WTC11 (cell line): ENCODE results near the gene GARNL3. TPM values are rescaled to one million over a fixed set of nuclear protein-coding genes. Genes with fewer than 3 reads are reported as not detected.
A peak's percentile ranks its signal among the peaks of the same experiment; 100 is the strongest.

Experiments
- ATAC-seq: fragments of 200-7000 bp; cut with Tn5 transposase; 2 replicates; pipeline ENCODE4 v1.10.0; 2021; ENCODE audit warnings: mild to moderate bottlenecking, moderate library complexity
- CTCF ChIA-PET: fragments of 300-600 bp; sonication (Branson Sonifier 250); formaldehyde crosslinking; loops from one replicate; lab custom pipeline; 2021; ENCODE audit warnings: antibody characterized with exemption; lab: Charles Lee
- POLR2A ChIA-PET: fragments of 350-600 bp; sonication (Branson Sonifier 250); formaldehyde crosslinking; loops from one replicate; lab custom pipeline; 2021; ENCODE audit warnings: antibody characterized with exemption; lab: Charles Lee
- DNase-seq: peaks from one replicate; pipeline ENCODE4 v3.0.0; 2021; ENCODE audit warnings: low spot score
- H3K27ac Mint-ChIP-seq: 2 replicates; pipeline ENCODE4 v1.8.0; 2021; ENCODE audit warnings: mixed read lengths
- H3K27me3 Mint-ChIP-seq: 2 replicates; pipeline ENCODE4 v1.8.0; 2021; ENCODE audit warnings: low read depth, mild to moderate bottlenecking, moderate library complexity, mixed read lengths
- H3K36me3 Mint-ChIP-seq: 2 replicates; pipeline ENCODE4 v1.8.0; 2021; ENCODE audit warnings: mixed read lengths
- H3K4me1 Mint-ChIP-seq: 2 replicates; pipeline ENCODE4 v1.8.0; 2022; ENCODE audit warnings: mixed read lengths
- H3K4me3 Mint-ChIP-seq: 2 replicates; pipeline ENCODE4 v1.8.0; 2021; ENCODE audit warnings: mild to moderate bottlenecking, moderate library complexity, mixed read lengths
- H3K9me3 Mint-ChIP-seq: 2 replicates; pipeline ENCODE4 v1.8.0; 2021; ENCODE audit warnings: mixed read lengths
- ATF2 ChIP-seq: sonication (generic); formaldehyde crosslinking; IDR thresholded peaks from 2 replicates; pipeline ENCODE4 v1.8.1; 2022; ENCODE audit warnings: low read depth, missing genetic modification reagents, borderline replicate concordance
- CBFB ChIP-seq: sonication (generic); formaldehyde crosslinking; IDR thresholded peaks from 2 replicates; pipeline ENCODE4 v1.8.1; 2022; ENCODE audit warnings: mild to moderate bottlenecking, low read depth, missing genetic modification reagents
- CDX4 ChIP-seq: fragments of 250-450 bp; sonication (Bioruptor Pico); IDR thresholded peaks from 2 replicates; pipeline ENCODE4 v1.9.0; 2021; ENCODE audit warnings: moderate library complexity, mild to moderate bottlenecking, inconsistent platforms, borderline replicate concordance
- FOXJ3 ChIP-seq: sonication (generic); formaldehyde crosslinking; IDR thresholded peaks from 2 replicates; pipeline ENCODE4 v1.9.0; 2021; ENCODE audit warnings: missing genetic modification reagents, mild to moderate bottlenecking, borderline replicate concordance
- FOXK1 ChIP-seq: sonication (generic); formaldehyde crosslinking; IDR thresholded peaks from 2 replicates; pipeline ENCODE4 v1.8.0; 2022; ENCODE audit warnings: mild to moderate bottlenecking, moderate library complexity, missing genetic modification reagents
- FOXP1 ChIP-seq: sonication (generic); formaldehyde crosslinking; IDR thresholded peaks from 2 replicates; pipeline ENCODE4 v1.8.0; 2022; ENCODE audit warnings: missing genetic modification reagents, mild to moderate bottlenecking, moderate library complexity, borderline replicate concordance
- GABPB1 ChIP-seq: sonication (generic); formaldehyde crosslinking; IDR thresholded peaks from 2 replicates; pipeline ENCODE4 v1.8.1; 2023; ENCODE audit warnings: mild to moderate bottlenecking, missing genetic modification reagents
- PRRX2 ChIP-seq: fragments of 250-450 bp; sonication (Bioruptor Pico); IDR thresholded peaks from 2 replicates; pipeline ENCODE4 v1.8.0; 2021; ENCODE audit warnings: mild to moderate bottlenecking
- ZBTB43 ChIP-seq: sonication (generic); formaldehyde crosslinking; IDR thresholded peaks from 2 replicates; pipeline ENCODE4 v1.8.1; 2023; ENCODE audit warnings: mild to moderate bottlenecking, missing genetic modification reagents
- ZNF138 ChIP-seq: sonication (generic); formaldehyde crosslinking; conservative IDR thresholded peaks from 2 replicates; pipeline ENCODE4 v1.8.1; 2022; ENCODE audit warnings: mild to moderate bottlenecking, moderate library complexity, missing genetic modification reagents
- ZNF416 ChIP-seq: fragments of 250-450 bp; sonication (Bioruptor Pico); IDR thresholded peaks from 2 replicates; pipeline ENCODE4 v1.9.0; 2021; ENCODE audit warnings: mild to moderate bottlenecking, inconsistent platforms
- total RNA-seq: library from RNA; stranded (reverse); gene quantifications from 3 replicates; pipeline ENCODE4 v1.2.3, GENCODE V29; 2021
- TF ChIP-seq, protein P1 (sequence below): fragments of 250-450 bp; sonication (Bioruptor Pico); IDR thresholded peaks from 2 replicates; pipeline ENCODE4 v1.8.0; 2021; ENCODE audit warnings: mild to moderate bottlenecking
- TF ChIP-seq, protein P2 (sequence below): sonication (generic); formaldehyde crosslinking; IDR thresholded peaks from 2 replicates; pipeline ENCODE4 v1.8.1; 2023; ENCODE audit warnings: mild to moderate bottlenecking, missing genetic modification reagents, moderate library complexity
- TF ChIP-seq, protein P3 (sequence below): sonication (generic); formaldehyde crosslinking; conservative IDR thresholded peaks from 2 replicates; pipeline ENCODE4 v1.8.1; 2022; ENCODE audit warnings: mild to moderate bottlenecking, missing genetic modification reagents
- TF ChIP-seq, protein P4 (sequence below): sonication (generic); formaldehyde crosslinking; IDR thresholded peaks from 2 replicates; pipeline ENCODE4 v1.8.1; 2022; ENCODE audit warnings: mild to moderate bottlenecking, moderate library complexity, missing genetic modification reagents

The GARNL3 gene
- total RNA-seq, 1 experiment from 2014 or later, result 17.8 TPM

- Mint-ChIP-seq H3K4me1 (peaks cover 4% of the 10 kb centered on the region), H3K27me3 (no peaks in the 10 kb centered on the region), H3K4me3 (no peak overlapping the region), H3K36me3 (peaks cover 2% of the 10 kb centered on the region; the same call in 1 of the 2 replicates), H3K9me3 (no peaks in the 10 kb centered on the region), H3K27ac (peak overlapping the region; percentile 83; the same call in 1 of the 2 replicates)
- ChIA-PET POLR2A (interaction anchor here (1.1 kb wide), 1 partner anchor 64 kb away, joined by 3 read pairs; the partner anchor contains the start of gene ZNF79), CTCF (interaction anchor here (1.0 to 2.5 kb wide), 12 partner anchors 10 to 374 kb away, joined by 3 to 21 read pairs (median 5); partner anchors contain the start of genes SLC2A8 and ZNF79)
- DNase-seq, result no peak
- no peak for ATAC-seq
- TF ChIP-seq ATF2 (CRISPR knock-in tag) (no peak), ZNF138 (CRISPR knock-in tag) (no peak)
These were observed 95.7 kb downstream of the GARNL3 start for GRCh38 chr9:127360250-127360649.

DNA sequence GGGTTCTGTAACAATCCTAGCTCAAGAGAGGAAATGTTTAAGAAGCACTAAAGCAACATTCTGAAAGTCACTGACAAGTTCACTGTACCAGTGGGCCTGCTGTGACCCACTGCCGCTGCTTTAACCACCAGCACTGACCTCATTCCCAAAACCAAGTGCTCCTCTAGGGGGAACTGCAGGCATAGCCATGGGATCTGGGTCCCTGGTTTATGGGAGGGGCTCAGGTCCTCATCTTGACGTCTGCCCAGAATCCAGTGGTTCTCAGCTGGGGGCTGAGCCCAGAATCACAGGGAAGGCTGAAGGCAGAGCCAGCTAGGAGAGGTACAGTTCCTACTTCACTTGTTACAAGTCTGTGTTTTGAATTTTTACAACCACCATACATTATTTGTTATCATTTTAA, 96.3 kb downstream of the GARNL3 start:
- DNase-seq (peak; percentile 65), ATAC-seq (peak; percentile 97)
- Mint-ChIP-seq H3K27me3 (no peaks in the 10 kb centered on the region), H3K4me3 (no peak overlapping the region), H3K27ac (no peak overlapping the region; the same call in 1 of the 2 replicates), H3K4me1 (no peaks in the 10 kb centered on the region), H3K36me3 (no peaks in the 10 kb centered on the region), H3K9me3 (no peaks in the 10 kb centered on the region)
- ChIA-PET POLR2A (interaction anchor here (1.1 kb wide), 1 partner anchor 63 kb away, joined by 3 read pairs; the partner anchor contains the start of gene ZNF79), CTCF (interaction anchor here (0.6 to 2.5 kb wide), 21 partner anchors 9 to 501 kb away, joined by 3 to 21 read pairs (median 4); partner anchors contain the start of genes SLC2A8 and ZNF79)
- TF ChIP-seq, protein P1, sequence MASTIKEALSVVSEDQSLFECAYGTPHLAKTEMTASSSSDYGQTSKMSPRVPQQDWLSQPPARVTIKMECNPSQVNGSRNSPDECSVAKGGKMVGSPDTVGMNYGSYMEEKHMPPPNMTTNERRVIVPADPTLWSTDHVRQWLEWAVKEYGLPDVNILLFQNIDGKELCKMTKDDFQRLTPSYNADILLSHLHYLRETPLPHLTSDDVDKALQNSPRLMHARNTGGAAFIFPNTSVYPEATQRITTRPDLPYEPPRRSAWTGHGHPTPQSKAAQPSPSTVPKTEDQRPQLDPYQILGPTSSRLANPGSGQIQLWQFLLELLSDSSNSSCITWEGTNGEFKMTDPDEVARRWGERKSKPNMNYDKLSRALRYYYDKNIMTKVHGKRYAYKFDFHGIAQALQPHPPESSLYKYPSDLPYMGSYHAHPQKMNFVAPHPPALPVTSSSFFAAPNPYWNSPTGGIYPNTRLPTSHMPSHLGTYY (CRISPR knock-in tag), result no peak
- TF ChIP-seq, protein P2, sequence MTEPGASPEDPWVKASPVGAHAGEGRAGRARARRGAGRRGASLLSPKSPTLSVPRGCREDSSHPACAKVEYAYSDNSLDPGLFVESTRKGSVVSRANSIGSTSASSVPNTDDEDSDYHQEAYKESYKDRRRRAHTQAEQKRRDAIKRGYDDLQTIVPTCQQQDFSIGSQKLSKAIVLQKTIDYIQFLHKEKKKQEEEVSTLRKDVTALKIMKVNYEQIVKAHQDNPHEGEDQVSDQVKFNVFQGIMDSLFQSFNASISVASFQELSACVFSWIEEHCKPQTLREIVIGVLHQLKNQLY, result no peak
- TF ChIP-seq ZNF416 (CRISPR knock-in tag) (no peak), CBFB (no peak), FOXK1 (no peak), CDX4 (no peak), ZBTB43 (no peak), PRRX2 (CRISPR knock-in tag) (no peak)
- TF ChIP-seq, protein P3, sequence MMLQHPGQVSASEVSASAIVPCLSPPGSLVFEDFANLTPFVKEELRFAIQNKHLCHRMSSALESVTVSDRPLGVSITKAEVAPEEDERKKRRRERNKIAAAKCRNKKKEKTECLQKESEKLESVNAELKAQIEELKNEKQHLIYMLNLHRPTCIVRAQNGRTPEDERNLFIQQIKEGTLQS (CRISPR knock-in tag), result no peak
- TF ChIP-seq, protein P4, sequence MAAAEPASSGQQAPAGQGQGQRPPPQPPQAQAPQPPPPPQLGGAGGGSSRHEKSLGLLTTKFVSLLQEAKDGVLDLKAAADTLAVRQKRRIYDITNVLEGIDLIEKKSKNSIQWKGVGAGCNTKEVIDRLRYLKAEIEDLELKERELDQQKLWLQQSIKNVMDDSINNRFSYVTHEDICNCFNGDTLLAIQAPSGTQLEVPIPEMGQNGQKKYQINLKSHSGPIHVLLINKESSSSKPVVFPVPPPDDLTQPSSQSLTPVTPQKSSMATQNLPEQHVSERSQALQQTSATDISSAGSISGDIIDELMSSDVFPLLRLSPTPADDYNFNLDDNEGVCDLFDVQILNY (CRISPR knock-in tag), result no peak

DNA sequence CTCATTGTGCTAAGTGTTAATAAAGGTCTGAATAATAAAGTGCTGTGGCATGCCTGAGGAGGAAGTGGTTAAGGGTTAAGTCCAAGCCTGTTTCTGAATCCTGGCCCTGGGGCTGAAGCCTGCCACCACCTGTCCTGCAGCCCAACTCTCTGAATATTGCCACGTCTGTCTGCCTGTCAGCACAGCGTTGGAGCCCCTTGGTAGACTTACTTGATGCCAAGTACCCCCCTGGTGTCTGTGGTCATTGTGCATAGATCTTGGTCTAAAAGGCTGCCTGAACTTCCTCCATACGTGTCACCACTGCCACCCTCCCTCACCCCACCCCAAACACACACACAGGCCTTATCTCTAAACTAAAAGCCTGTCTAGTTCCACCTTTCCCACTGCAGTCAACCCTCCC, 97.0 kb downstream of the GARNL3 start:
- H3K27ac Mint-ChIP-seq, result no peak overlapping the region
- no peaks in the 10 kb centered on the region for H3K9me3 Mint-ChIP-seq
- H3K4me1 Mint-ChIP-seq, result no peaks in the 10 kb centered on the region
- no peak for TF ChIP-seq GABPB1 (CRISPR knock-in tag)
- no peak for TF ChIP-seq FOXJ3 (CRISPR knock-in tag)
- no peak for TF ChIP-seq FOXP1
- CTCF ChIA-PET, result interaction anchor here (0.6 to 2.5 kb wide), 18 partner anchors 8 to 373 kb away, joined by 3 to 21 read pairs (median 4); partner anchors contain the start of gene SLC2A8
- no peak for ATAC-seq
- H3K27me3 Mint-ChIP-seq, result no peaks in the 10 kb centered on the region
- POLR2A ChIA-PET, result interaction anchor here (1.1 kb wide), 1 partner anchor 63 kb away, joined by 3 read pairs; the partner anchor contains the start of gene ZNF79
- no peak overlapping the region for H3K4me3 Mint-ChIP-seq
- no peaks in the 10 kb centered on the region for H3K36me3 Mint-ChIP-seq
- no peak for DNase-seq
